SK-N-SH treated with all-trans-retinoic acid at 6 μM for 48 hours (cell line): ENCODE measurements around the gene GLRA1.

Source experiments
- BACH2 ChIP-seq: fragments of 250-450 bp; sonication (Bioruptor Pico); IDR thresholded peaks from 2 replicates; pipeline ENCODE4 v1.9.0; 2021; ENCODE audit warnings: mild to moderate bottlenecking, borderline replicate concordance
- ESRRG ChIP-seq: fragments of 250-450 bp; sonication (Bioruptor Pico); IDR thresholded peaks from 2 replicates; pipeline ENCODE4 v1.6.1; 2021; ENCODE audit warnings: mild to moderate bottlenecking
- GLIS3 ChIP-seq: fragments of 250-450 bp; sonication (Bioruptor Pico); IDR thresholded peaks from 2 replicates; pipeline ENCODE4 v1.5.0; 2020; ENCODE audit warnings: mild to moderate bottlenecking, moderate library complexity
- ISL1 ChIP-seq: fragments of 250-450 bp; sonication (Bioruptor Pico); IDR thresholded peaks from 2 replicates; pipeline ENCODE4 v2.1.2; 2022; ENCODE audit warnings: mild to moderate bottlenecking, moderate library complexity
- PPARA ChIP-seq: fragments of 250-450 bp; sonication (Bioruptor Pico); IDR thresholded peaks from 2 replicates; pipeline ENCODE4 v1.5.0; 2020; ENCODE audit warnings: mild to moderate bottlenecking, borderline replicate concordance
- RARB ChIP-seq: fragments of 250-450 bp; sonication (Bioruptor Pico); IDR thresholded peaks from 2 replicates; pipeline ENCODE4 v1.8.0; 2021; ENCODE audit warnings: mild to moderate bottlenecking, moderate library complexity
- TCF4 ChIP-seq: fragments of 250-450 bp; sonication (Bioruptor Pico); IDR thresholded peaks from 2 replicates; pipeline ENCODE4 v1.8.0; 2021; ENCODE audit warnings: mild to moderate bottlenecking, moderate library complexity, borderline replicate concordance
- TOX ChIP-seq: fragments of 250-450 bp; sonication (Bioruptor Pico); IDR thresholded peaks from 2 replicates; pipeline ENCODE4 v1.8.0; 2021; ENCODE audit warnings: mild to moderate bottlenecking, moderate library complexity, borderline replicate concordance
- ZC3H10 ChIP-seq: fragments of 250-450 bp; sonication (Bioruptor Pico); IDR thresholded peaks from 2 replicates; pipeline ENCODE4 v1.5.1; 2021; ENCODE audit warnings: mild to moderate bottlenecking, moderate library complexity
- ZFP3 ChIP-seq: fragments of 250-450 bp; sonication (Bioruptor Pico); IDR thresholded peaks from 2 replicates; pipeline ENCODE4 v1.5.0; 2020; ENCODE audit warnings: mild to moderate bottlenecking, moderate library complexity
- ZFP30 ChIP-seq: fragments of 450-650 bp; formaldehyde crosslinking; IDR thresholded peaks from 2 replicates; pipeline ENCODE4 v1.5.0; 2022; ENCODE audit warnings: mild to moderate bottlenecking, moderate library complexity
- TF ChIP-seq, protein P1 (sequence below): fragments of 250-450 bp; sonication (Bioruptor Pico); IDR thresholded peaks from 2 replicates; pipeline ENCODE4 v1.8.0; 2020; ENCODE audit warnings: mild to moderate bottlenecking, moderate library complexity, borderline replicate concordance
- TF ChIP-seq, protein P2 (sequence below): fragments of 250-450 bp; sonication (Bioruptor Pico); IDR thresholded peaks from 2 replicates; pipeline ENCODE4 v1.8.0; 2021; ENCODE audit warnings: low read depth, mild to moderate bottlenecking, moderate library complexity, borderline replicate concordance
- TF ChIP-seq, protein P3 (sequence below): fragments of 250-450 bp; sonication (Bioruptor Pico); IDR thresholded peaks from 2 replicates; pipeline ENCODE4 v1.5.1; 2020; ENCODE audit warnings: low read depth, mild to moderate bottlenecking, moderate library complexity

DNA sequence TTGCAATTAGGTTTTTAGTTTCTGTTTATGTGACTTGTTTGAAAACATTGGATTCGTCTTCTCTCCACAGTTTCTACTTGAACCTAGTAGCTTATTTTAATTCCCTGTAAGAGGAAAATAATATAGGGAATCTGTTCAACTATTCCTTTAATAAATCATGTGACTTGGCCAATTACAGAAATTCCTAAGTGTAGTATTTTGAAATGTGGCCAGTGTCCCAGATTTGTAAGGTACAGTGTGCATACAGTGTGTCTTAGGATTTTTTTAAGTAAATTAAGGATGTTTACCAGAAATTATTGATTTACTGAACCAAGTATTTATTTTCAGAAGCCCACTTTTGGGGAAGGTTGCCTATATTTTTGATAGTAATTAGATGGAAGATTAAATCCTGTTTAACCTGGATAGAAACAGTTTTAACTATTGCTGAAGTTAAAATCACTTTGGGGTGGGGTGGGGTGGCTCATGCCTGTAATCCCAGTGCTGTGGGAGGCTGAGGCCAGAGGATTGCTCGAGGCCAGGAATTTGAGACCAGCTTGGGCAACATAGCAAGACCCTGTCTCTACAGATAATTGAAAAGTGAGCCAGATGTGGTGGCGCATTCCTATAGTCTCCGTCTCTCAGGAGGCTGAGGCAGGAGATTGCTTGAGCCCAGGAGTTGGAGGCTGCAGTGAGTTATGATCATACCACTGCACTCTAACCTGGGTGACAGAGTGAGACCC is 116.0 kb downstream of the GLRA1 start:
- no peak for TF ChIP-seq ISL1 (CRISPR knock-in tag)
- no peak for TF ChIP-seq ZFP3 (CRISPR knock-in tag)
- TF ChIP-seq, protein P1, sequence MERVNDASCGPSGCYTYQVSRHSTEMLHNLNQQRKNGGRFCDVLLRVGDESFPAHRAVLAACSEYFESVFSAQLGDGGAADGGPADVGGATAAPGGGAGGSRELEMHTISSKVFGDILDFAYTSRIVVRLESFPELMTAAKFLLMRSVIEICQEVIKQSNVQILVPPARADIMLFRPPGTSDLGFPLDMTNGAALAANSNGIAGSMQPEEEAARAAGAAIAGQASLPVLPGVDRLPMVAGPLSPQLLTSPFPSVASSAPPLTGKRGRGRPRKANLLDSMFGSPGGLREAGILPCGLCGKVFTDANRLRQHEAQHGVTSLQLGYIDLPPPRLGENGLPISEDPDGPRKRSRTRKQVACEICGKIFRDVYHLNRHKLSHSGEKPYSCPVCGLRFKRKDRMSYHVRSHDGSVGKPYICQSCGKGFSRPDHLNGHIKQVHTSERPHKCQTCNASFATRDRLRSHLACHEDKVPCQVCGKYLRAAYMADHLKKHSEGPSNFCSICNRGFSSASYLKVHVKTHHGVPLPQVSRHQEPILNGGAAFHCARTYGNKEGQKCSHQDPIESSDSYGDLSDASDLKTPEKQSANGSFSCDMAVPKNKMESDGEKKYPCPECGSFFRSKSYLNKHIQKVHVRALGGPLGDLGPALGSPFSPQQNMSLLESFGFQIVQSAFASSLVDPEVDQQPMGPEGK (CRISPR knock-in tag) = no peak
- no peak for TF ChIP-seq BACH2 (CRISPR knock-in tag)
- TF ChIP-seq, protein P2, sequence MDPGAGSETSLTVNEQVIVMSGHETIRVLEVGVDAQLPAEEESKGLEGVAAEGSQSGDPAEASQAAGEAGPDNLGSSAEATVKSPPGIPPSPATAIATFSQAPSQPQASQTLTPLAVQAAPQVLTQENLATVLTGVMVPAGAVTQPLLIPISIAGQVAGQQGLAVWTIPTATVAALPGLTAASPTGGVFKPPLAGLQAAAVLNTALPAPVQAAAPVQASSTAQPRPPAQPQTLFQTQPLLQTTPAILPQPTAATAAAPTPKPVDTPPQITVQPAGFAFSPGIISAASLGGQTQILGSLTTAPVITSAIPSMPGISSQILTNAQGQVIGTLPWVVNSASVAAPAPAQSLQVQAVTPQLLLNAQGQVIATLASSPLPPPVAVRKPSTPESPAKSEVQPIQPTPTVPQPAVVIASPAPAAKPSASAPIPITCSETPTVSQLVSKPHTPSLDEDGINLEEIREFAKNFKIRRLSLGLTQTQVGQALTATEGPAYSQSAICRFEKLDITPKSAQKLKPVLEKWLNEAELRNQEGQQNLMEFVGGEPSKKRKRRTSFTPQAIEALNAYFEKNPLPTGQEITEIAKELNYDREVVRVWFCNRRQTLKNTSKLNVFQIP = no peak
- no peak for TF ChIP-seq TCF4 (CRISPR knock-in tag)
- no peak for TF ChIP-seq ZC3H10 (CRISPR knock-in tag)
- no peak for TF ChIP-seq ESRRG (CRISPR knock-in tag)
- TF ChIP-seq, protein P3, sequence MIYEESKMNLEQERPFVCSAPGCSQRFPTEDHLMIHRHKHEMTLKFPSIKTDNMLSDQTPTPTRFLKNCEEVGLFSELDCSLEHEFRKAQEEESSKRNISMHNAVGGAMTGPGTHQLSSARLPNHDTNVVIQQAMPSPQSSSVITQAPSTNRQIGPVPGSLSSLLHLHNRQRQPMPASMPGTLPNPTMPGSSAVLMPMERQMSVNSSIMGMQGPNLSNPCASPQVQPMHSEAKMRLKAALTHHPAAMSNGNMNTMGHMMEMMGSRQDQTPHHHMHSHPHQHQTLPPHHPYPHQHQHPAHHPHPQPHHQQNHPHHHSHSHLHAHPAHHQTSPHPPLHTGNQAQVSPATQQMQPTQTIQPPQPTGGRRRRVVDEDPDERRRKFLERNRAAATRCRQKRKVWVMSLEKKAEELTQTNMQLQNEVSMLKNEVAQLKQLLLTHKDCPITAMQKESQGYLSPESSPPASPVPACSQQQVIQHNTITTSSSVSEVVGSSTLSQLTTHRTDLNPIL (CRISPR knock-in tag) = no peak
- no peak for TF ChIP-seq RARB (CRISPR knock-in tag)
- TF ChIP-seq ZFP30 (CRISPR knock-in tag) = no peak
- TF ChIP-seq GLIS3 (CRISPR knock-in tag) = no peak
- no peak for TF ChIP-seq TOX (CRISPR knock-in tag)
- no peak for TF ChIP-seq PPARA
